ENCODE data around the gene TCP11.

Gene TCP11

GRCh38 chr6:35078896-35079295 lies 62.2 kb downstream of the TCP11 start:
- DNase-seq: no peak

- DNase-seq: no peak
Observed at GRCh38 chr6:35078226-35078850, 62.8 kb downstream of the TCP11 start.

DNA sequence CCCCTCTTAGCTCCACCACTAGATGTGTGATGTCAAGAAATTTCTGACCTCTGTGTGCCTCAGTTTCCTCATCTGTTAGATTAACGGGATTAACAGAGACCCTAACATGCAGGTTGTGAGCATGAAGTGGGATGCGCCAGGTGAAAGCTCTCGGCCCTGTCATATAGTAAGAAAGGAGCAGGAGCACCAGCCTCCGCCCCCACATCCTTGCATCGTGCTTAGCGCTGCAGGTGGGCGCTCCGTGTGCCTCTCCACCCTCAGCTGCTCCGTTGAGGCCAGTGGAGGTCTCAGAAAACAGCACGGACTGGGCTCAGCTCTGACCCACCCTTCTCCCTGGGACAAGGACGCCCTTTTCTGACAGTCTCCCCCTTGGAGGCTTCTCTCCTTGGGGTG lies 63.4 kb downstream of the TCP11 start:
- no peak for DNase-seq

DNA sequence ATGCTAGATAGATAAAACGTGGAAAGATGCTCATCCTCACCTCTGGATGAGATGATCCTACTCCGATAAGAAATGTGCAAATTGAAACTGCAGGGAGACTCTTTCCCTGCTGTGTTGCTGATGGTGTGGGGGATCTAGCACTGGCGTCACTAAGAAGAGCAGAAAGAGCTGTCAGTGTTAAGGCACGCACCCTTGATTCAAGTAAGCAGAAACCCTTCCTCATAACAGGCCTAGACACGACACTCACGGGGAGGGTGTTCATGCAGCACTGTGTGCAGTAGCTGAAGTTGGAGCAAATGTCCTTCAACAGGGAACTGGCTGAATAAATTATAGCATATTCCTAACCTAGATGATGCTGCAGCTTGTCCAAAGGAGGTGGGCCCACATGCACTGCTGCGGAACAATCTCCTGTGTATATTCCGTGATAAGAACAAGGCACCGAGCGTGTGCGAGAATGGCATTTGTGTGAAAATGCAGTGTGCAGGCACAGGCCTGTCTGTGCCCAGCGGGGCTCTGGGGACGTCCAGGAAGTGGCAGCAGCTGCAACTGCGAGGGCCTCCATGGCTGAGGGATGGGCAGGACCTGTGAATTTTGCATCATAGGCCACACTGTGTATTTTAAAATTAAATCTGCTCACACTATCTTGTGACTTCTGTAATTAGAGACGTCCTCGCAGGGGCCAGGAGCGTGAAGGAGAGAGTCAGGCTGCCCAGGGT lies 64.0 kb downstream of the TCP11 start:
- no peak for DNase-seq

DNA sequence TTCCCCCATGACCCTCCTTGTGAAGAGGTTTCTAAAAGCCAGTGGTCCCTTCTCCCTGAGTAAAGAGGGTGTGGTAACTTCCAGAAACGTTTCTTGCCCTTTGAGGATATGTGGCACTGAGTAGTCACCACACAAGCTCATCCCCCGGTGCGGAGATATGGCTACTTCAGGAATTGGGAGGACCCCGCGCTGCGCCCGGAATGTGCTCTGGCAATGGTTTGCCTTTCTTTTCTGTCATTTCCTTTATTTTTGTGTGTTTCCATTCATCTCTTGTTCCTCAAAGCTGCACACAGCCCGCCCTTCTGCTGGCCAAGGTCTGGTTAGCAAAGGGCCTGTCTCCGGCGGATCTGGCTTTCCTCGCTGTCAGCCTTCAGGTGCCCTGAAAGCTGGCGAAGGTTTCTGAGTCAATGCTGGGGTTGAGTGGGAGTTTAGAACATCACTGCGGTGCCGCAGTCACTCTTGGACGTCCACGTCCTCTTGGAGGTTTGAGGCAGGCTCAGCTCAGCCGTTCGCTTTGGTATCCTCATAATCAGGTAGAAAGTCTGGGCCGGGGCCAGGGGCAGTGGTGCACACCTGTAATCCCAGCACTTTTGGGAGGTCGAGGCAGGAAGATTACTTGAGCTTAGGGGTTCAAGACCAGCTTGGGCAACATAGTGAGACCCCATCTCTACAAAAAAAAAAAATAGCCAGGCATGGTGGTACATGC lies 67.2 kb downstream of the TCP11 start:
- DNase-seq: no peak

GRCh38 chr6:35073211-35073610 lies 67.9 kb downstream of the TCP11 start:
- no peak for DNase-seq

DNA sequence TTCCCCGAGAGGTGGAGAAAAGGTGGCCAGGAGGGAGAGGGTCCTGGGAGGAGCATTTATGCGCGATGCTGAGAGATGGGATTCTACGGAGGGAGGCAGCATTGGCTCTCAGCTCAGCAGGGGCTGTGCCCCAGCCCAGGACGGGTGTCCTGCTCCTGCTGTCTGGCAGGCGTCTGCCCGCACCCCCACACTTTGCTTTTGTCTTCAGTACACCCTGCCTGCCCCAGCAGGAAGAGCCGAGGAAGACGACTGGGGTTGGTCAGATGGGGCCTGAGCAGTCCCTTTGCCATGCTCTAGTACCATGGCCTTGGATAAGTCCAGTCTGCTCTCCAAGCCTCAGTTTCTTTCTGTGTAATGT lies 68.5 kb downstream of the TCP11 start:
- no peak for DNase-seq

GRCh38 chr6:35072051-35072697 lies 69.0 kb downstream of the TCP11 start:
- DNase-seq: no peak

DNA sequence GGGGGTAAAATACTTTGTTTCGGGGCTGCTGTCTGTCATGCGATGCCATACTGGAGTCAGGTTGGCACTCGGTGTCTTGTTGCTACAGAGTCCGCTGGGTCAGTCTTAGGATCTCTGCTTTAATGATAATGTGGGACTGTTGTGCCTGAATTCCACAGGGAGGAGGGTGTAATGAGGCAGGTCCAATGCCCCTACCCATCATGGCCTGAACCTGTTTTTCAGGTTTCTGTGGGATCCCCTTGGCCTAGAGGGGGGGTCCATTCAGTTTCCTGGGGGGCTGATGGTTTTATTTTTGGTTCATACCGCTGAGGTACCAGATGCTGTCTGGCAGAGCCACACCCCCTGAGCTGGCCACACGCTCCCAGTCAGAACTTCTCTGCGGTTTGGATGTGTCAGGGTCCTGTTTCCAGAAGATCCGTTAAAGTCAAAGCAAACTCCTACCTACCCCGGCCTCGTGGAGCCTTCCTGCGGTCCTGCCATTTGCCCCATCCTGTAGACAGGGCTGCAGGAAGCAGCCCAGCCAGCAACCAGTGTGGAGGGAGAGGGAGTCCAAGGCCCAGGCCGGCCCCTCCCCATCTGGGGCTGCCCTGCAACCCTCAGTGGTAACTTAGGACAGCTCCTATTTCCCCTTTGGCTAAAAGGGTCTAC lies 69.7 kb downstream of the TCP11 start:
- DNase-seq: no peak

GRCh38 chr6:35070111-35070510 lies 71.0 kb downstream of the TCP11 start:
- DNase-seq: no peak

GRCh38 chr6:35069262-35069661 lies 71.9 kb downstream of the TCP11 start:
- no peak for DNase-seq

- DNase-seq: no peak
Observed at GRCh38 chr6:35068644-35069043, 72.5 kb downstream of the TCP11 start.

GRCh38 chr6:35068206-35068605 lies 72.9 kb downstream of the TCP11 start:
- no peak for DNase-seq

All from NCI-H1105 (cell line).